HepG2 (cell line): ENCODE data around the gene SEMG1. TPM values are rescaled to one million over a fixed set of nuclear protein-coding genes. Genes with fewer than 3 reads are reported as not detected.

ENCODE experiments used
- ATAC-seq: fragments of 200-7000 bp; cut with Tn5 transposase; 3 replicates; pipeline ENCODE4 v1.9.1; 2020; ENCODE audit warnings: mild to moderate bottlenecking, moderate library complexity
- BruUV-seq: library from RNA; stranded (reverse); fragments of 400-500 nt; replicated peaks from 2 replicates; lab custom pipeline; 2021; lab: Mats Ljungman, UMichigan
- CTCF ChIA-PET: fragments of 300-600 bp; formaldehyde crosslinking; extraction: SDS; loops from one replicate; lab custom pipeline; 2021; ENCODE audit warnings: low total read pairs, inconsistent platforms, low intra/inter-chr PET ratio; lab: Yijun Ruan, JAX
- POLR2A ChIA-PET: fragments of 350-600 bp; sonication (Branson Sonifier 250); formaldehyde crosslinking; loops from one replicate; lab custom pipeline; 2020; ENCODE audit warnings: antibody characterized with exemption, inconsistent platforms; lab: Yijun Ruan, JAX
- DNase-seq: peaks from one replicate; pipeline ENCODE4 v3.0.0-alpha.2; 2015; ENCODE audit warnings: low spot score
- FAIRE-seq: peaks from 3 replicates; lab custom pipeline; 2011; peaks lifted over from hg19 to GRCh38; lab: Jason Lieb, UNC
- H2AFZ ChIP-seq: one replicate; pipeline ENCODE4 v1.6.1; 2011; ENCODE audit warnings: low read length, inconsistent platforms
- H3K27ac ChIP-seq: fragments of 300-600 bp; 3 replicates; pipeline ENCODE4 v1.8.0; 2011; ENCODE audit warnings: mixed run types, mild to moderate bottlenecking, mixed read lengths, low read length, inconsistent platforms; ENCODE audit not compliant: insufficient read depth; ENCODE audit errors: extremely low read length
- H3K27me3 ChIP-seq, 2 experiments: fragments of 200-600 bp in 1 of 2; 2 replicates in 1 of 2; 3 replicates in 1 of 2; pipeline versions ENCODE4 v1.6.0 to v1.8.0; 2011; ENCODE audit warnings: low read length in 2 of 2, mild to moderate bottlenecking in 2 of 2, moderate library complexity in 2 of 2, inconsistent platforms in 1 of 2; ENCODE audit not compliant: insufficient read depth in 2 of 2, control insufficient read depth in 1 of 2
- H3K36me3 ChIP-seq, 2 experiments: fragments of 200-600 bp in 1 of 2; replicated peaks in 1 of 2; 2 replicates in 1 of 2; 3 replicates in 1 of 2; pipeline versions ENCODE4 v1.5.1 to v1.8.0; 2011; ENCODE audit warnings: low read length in 2 of 2, inconsistent platforms in 1 of 2; ENCODE audit not compliant: insufficient read depth in 2 of 2, control insufficient read depth in 1 of 2
- H3K4me1 ChIP-seq: 2 replicates; pipeline ENCODE4 v1.5.1; 2012; ENCODE audit warnings: low read length, inconsistent platforms; ENCODE audit not compliant: insufficient read depth
- H3K4me2 ChIP-seq: 2 replicates; pipeline ENCODE4 v1.6.0; 2011; ENCODE audit warnings: low read depth, low read length, inconsistent platforms
- H3K4me3 ChIP-seq, 3 experiments: fragments of 200-600 bp in 1 of 3; sonication (generic), shearing (Covaris generic) in 1 of 3; replicated peaks in 1 of 3; 2 replicates each; pipeline ENCODE4 v1.5.1; 2011 to 2016; ENCODE audit warnings: low read length in 3 of 3, inconsistent platforms in 2 of 3, low read depth in 2 of 3, mild to moderate bottlenecking in 2 of 3, control low read depth in 1 of 3, mixed read lengths in 1 of 3; ENCODE audit not compliant: insufficient read depth in 1 of 3
- H3K79me2 ChIP-seq: one replicate; pipeline ENCODE4 v1.6.1; 2011; ENCODE audit warnings: low read length, inconsistent platforms; ENCODE audit not compliant: insufficient read depth
- H3K9ac ChIP-seq: 2 replicates; pipeline ENCODE4 v1.6.0; 2011; ENCODE audit warnings: mild to moderate bottlenecking, low read depth, low read length, inconsistent platforms; ENCODE audit not compliant: insufficient read depth
- H3K9me3 ChIP-seq: 2 replicates; pipeline ENCODE4 v1.5.1; 2012; ENCODE audit warnings: mild to moderate bottlenecking, low read length
- H4K20me1 ChIP-seq: 2 replicates; pipeline ENCODE4 v1.6.0; 2011; ENCODE audit warnings: inconsistent platforms, mild to moderate bottlenecking, low read length, moderate library complexity; ENCODE audit not compliant: insufficient read depth
- CBX5 ChIP-seq: sonication (generic); formaldehyde crosslinking; IDR thresholded peaks from 2 replicates; pipeline ENCODE4 v1.4.0; 2020; ENCODE audit warnings: missing genetic modification reagents, borderline replicate concordance
- CHCHD3 ChIP-seq: sonication (generic); formaldehyde crosslinking; IDR thresholded peaks from 2 replicates; pipeline ENCODE4 v1.8.0; 2022; ENCODE audit warnings: mild to moderate bottlenecking, missing genetic modification reagents, moderate library complexity
- DMAP1 ChIP-seq: IDR thresholded peaks from 2 replicates; pipeline ENCODE4 v1.6.1; 2016
- HNRNPL ChIP-seq: fragments of 200-400 bp; formaldehyde crosslinking; IDR thresholded peaks from 2 replicates; pipeline ENCODE4 v1.6.1; 2017; ENCODE audit warnings: mild to moderate bottlenecking, low read depth, low read length
- ISL2 ChIP-seq: sonication (generic); formaldehyde crosslinking; IDR thresholded peaks from 2 replicates; pipeline ENCODE4 v1.5.0; 2020; ENCODE audit warnings: missing genetic modification reagents
- NFE2L2 ChIP-seq: fragments of 150-350 bp; IDR thresholded peaks from 2 replicates; pipeline ENCODE4 v1.6.1; 2014; ENCODE audit warnings: low read length
- RAD21 ChIP-seq: fragments of 450-650 bp; formaldehyde crosslinking; IDR thresholded peaks from 2 replicates; pipeline ENCODE4 v1.5.0; 2020; ENCODE audit warnings: mild to moderate bottlenecking
- RELA ChIP-seq: sonication (generic); formaldehyde crosslinking; IDR thresholded peaks from 2 replicates; pipeline ENCODE4 v1.4.0; 2020; ENCODE audit warnings: missing genetic modification reagents
- SIX4 ChIP-seq: sonication (generic); formaldehyde crosslinking; IDR thresholded peaks from 2 replicates; pipeline ENCODE4 v1.4.0; 2020; ENCODE audit warnings: missing genetic modification reagents
- TBX3 ChIP-seq: fragments of 450-650 bp; IDR thresholded peaks from 2 replicates; pipeline ENCODE4 v1.6.1; 2017; ENCODE audit warnings: antibody characterized with exemption, mild to moderate bottlenecking, inconsistent platforms, borderline replicate concordance
- ZBTB7B ChIP-seq: sonication (generic); formaldehyde crosslinking; IDR thresholded peaks from 2 replicates; pipeline ENCODE4 v1.4.0; 2020; ENCODE audit warnings: missing genetic modification reagents
- ZMYM2 ChIP-seq: sonication (generic); formaldehyde crosslinking; IDR thresholded peaks from 2 replicates; pipeline ENCODE4 v1.8.0; 2022; ENCODE audit warnings: mild to moderate bottlenecking, missing genetic modification reagents
- ZNF468 ChIP-seq: sonication (generic); formaldehyde crosslinking; IDR thresholded peaks from 2 replicates; pipeline ENCODE4 v1.8.0; 2022; ENCODE audit warnings: mild to moderate bottlenecking, moderate library complexity, missing genetic modification reagents
- ZNF556 ChIP-seq: sonication (generic); formaldehyde crosslinking; IDR thresholded peaks from 2 replicates; pipeline ENCODE4 v1.4.0; 2020; ENCODE audit warnings: mild to moderate bottlenecking, missing genetic modification reagents, borderline replicate concordance
- ZNF607 ChIP-seq: sonication (generic); formaldehyde crosslinking; IDR thresholded peaks from 2 replicates; pipeline ENCODE4 v1.5.1; 2020; ENCODE audit warnings: missing genetic modification reagents, mild to moderate bottlenecking, borderline replicate concordance
- WGBS: methylation state at CpG from one replicate; pipeline ENCODE4 v1.1.6; 2017; ENCODE audit warnings: low lambda C conversion rate; 5-methylcytosine and 5-hydroxymethylcytosine counted together
- in situ Hi-C: cut with HindIII; loops from 2 replicates; pipeline ENCODE4 v1.10.0; 2017; ENCODE audit warnings: low pct_unique_long_range_greater_than_20kb; ENCODE audit not compliant: extremely low pct_ligation_motif_present
- intact Hi-C: fragments of 100-400 bp; cut with micrococcal nuclease; formaldehyde crosslinking; loops from one replicate; pipeline ENCODE4 v1.10.0; 2022; ENCODE audit not compliant: unreplicated experiment
- polyA plus RNA-seq, 8 experiments: library from polyadenylated mRNA; depleted of rRNA in 3 of 8; stranded (reverse) in 7 of 8; unstranded in 1 of 8; fragments of >200 nt; fragmentation: Illumina TruSeq in 4 of 8; extraction: Trizol in 4 of 8; gene quantifications; 2 replicates each; pipeline versions ENCODE4 v1.2.1 to v1.2.3, GENCODE V29; 2011 to 2016; ENCODE audit warnings: low read depth in 4 of 8, missing spikeins in 1 of 8, mixed read lengths in 1 of 8; ENCODE audit not compliant: insufficient read depth in 1 of 8
- total RNA-seq, 5 experiments: library from RNA; depleted of rRNA; stranded (reverse); fragments of >200 nt; fragmentation: Illumina TruSeq; extraction: Trizol; gene quantifications; 2 replicates each; pipeline ENCODE4 v1.2.3, GENCODE V29; 2016; ENCODE audit warnings: low read depth in 1 of 5

The SEMG1 gene
- total and polyA plus RNA-seq, 2 of the 13 experiments (the other 11 are each of a cell fraction or from before 2014, with no cell fraction given) = not detected

DNA sequence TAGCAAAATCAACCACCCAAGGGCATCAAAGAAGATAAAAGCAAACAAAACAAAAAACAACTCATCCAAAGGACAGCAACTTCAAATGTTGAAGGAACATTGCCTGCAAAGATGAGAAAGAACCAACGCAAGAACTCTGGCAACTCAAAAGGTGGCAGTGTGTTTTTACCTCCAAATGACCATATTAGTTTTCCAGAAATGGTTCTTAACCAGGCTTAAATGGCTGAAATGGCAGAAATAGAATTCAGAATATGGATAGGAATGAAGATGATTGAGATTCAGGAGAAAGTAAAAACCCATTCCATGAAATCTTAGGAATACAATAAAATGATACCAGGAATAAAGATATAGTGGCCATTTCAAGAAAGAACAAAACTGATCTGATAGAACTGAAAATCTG, 41.9 kb upstream of the SEMG1 start:
- DNase-seq = no peak
- no peak overlapping the region for H3K4me3 ChIP-seq
- no peak for ATAC-seq
- no peaks in the 10 kb centered on the region for H3K79me2 ChIP-seq
- no peaks in the 10 kb centered on the region for H3K27me3 ChIP-seq
- BruUV-seq = no TSS peak
- TF ChIP-seq CBX5 (CRISPR knock-in tag) = no peak
- POLR2A ChIA-PET = no interaction called here
- H3K9me3 ChIP-seq = no peaks in the 10 kb centered on the region
- WGBS = 3% methylated on average over 1 of the region's 1 CpG
- H3K4me1 ChIP-seq = no peaks in the 10 kb centered on the region
- no peak overlapping the region for H2AFZ ChIP-seq
- H4K20me1 ChIP-seq = no peaks in the 10 kb centered on the region
- CTCF ChIA-PET = no interaction called here
- no peak overlapping the region for H3K27ac ChIP-seq
- in situ Hi-C loops = no loop called here
- peak; percentile 57 for FAIRE-seq
- H3K36me3 ChIP-seq = no peaks in the 10 kb centered on the region
- H3K9ac ChIP-seq = no peak overlapping the region
- H3K4me2 ChIP-seq = no peak overlapping the region
- intact Hi-C loops = no loop called here

DNA sequence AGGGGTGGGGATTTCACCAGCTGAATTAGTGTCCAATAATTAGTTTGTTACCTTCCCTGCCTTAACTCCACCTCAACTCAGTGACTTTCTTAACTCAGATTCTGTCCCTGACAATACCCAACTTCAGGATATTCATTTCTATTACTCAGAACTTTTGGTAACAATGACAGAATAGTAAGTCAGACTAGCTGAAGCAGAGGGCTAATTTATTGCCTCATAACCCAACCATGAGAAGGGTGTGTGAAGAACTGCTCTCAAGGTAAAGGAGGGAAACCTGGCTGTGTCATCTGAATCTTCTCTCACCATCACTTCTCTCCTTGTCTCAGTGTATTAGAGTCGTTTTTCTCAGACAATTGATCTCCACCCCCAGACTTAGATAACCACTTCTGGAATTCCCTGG, 33.3 kb upstream of the SEMG1 start:
- in situ Hi-C loops = no loop called here
- no peaks in the 10 kb centered on the region for H3K9me3 ChIP-seq

More for the DNA sequence above, 33.3 kb upstream of the SEMG1 start:
- WGBS = 3% methylated on average over 1 of the region's 1 CpG
- peaks cover 0 to 11% of the 10 kb centered on the region in 2 experiments; a peak in 1 of 5 replicates for H3K27me3 ChIP-seq
- intact Hi-C loops = no loop called here
- no TSS peak for BruUV-seq
- ChIA-PET CTCF (no interaction called here), POLR2A (no interaction called here)
- H3K36me3 ChIP-seq = no peaks in the 10 kb centered on the region
- H4K20me1 ChIP-seq = no peaks in the 10 kb centered on the region
- no peak overlapping the region for H3K4me2 ChIP-seq
- FAIRE-seq (no peak), ATAC-seq (no peak), DNase-seq (no peak)
- H3K9ac ChIP-seq = no peak overlapping the region
- no peak overlapping the region for H3K4me3 ChIP-seq
- H3K4me1 ChIP-seq = peaks cover 10% of the 10 kb centered on the region
- no peak overlapping the region for H3K27ac ChIP-seq
- no peak overlapping the region for H2AFZ ChIP-seq
- TF ChIP-seq ISL2 (CRISPR knock-in tag) = no peak
- TF ChIP-seq ZNF607 (CRISPR knock-in tag) = no peak
- no peak for TF ChIP-seq ZBTB7B (CRISPR knock-in tag)
- no peak for TF ChIP-seq RELA (CRISPR knock-in tag)
- no peak for TF ChIP-seq CHCHD3 (CRISPR knock-in tag)
- no peak for TF ChIP-seq RAD21
- TF ChIP-seq ZNF556 (CRISPR knock-in tag) = no peak
- TF ChIP-seq ZMYM2 (CRISPR knock-in tag) = no peak
- TF ChIP-seq NFE2L2 = no peak
- TF ChIP-seq HNRNPL = no peak
- TF ChIP-seq DMAP1 (CRISPR knock-in tag) = no peak
- TF ChIP-seq SIX4 = no peak
- TF ChIP-seq ZNF468 (CRISPR knock-in tag) = no peak
- no peak for TF ChIP-seq TBX3
- H3K79me2 ChIP-seq = no peaks in the 10 kb centered on the region
